ENCODE data around the gene SLC35F3.

Gene SLC35F3

DNA sequence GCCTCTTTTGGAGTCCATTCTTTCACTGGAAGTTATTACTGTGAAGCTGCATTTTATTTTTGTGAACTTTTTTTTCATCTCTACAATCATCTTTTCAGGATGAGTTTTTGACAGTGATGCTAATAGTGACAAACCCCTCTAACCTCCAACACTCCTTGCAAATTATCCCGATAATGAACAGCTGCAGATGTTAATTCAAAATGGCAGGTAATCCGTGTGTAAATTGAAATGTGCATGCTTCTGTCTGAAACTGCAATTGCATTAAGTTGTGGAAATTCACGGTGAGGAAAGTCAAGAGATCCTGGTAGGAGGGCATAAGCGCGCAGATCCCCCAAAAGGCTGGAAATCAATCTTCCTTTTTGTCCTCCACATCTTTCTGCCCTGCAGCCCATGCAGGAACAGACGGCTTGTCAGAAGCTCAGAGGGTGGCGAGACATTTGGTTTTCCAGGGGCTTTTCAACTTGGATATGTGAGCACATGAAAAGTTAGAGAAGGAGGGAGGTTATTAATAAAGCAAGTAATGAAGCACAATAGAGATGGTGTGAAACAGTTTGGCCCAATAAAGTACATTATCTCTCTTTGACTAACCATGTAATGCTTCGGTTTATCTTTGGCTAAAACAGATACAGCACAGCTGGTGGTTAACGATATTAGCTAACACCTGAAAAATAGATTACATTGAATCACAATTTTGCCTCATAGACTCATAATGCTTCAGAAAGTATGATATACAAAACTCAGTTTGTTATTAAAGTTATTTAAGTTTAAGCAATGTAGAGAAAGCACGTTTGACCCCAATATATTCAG, 325.3 kb downstream of the SLC35F3 start:
- Histone ChIP-seq H3K27me3 (ENCODE audit: low read length) (no peaks in the 10 kb centered on the region), H3K9ac (ENCODE audit: low read length) (no peak overlapping the region)

DNA sequence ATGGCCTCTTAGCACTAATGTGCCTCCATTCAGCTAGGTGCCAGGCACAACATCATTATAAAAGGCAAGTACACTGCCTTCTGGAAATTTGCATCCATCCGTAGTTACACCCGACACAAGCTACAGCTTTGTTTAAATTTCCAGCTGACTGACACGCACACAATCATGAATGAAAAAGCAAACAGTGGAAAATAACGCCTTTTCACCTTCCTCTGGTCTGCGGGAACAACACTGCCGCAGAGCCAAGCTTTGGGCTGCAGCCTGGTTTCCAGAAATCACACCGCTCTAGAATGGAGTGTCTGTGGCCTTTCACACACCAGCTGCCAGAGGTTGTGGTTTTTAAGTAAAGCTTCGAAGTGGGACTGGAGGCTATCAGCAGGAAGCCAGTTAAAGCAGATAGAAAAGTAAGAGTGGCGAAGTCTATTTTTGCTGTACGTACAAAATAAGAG, 326.0 kb downstream of the SLC35F3 start:
- H3K27ac ChIP-seq (ENCODE audit: low read depth, low read length): no peak overlapping the region
- no peak for TF ChIP-seq EZH2phosphoT487 (conservative IDR thresholded peaks at IDR 0.05; ENCODE audit: low read length)
- TF ChIP-seq CTCF (IDR thresholded peaks at IDR 0.05; ENCODE audit: insufficient read depth, low read length, poor library complexity, severe bottlenecking): no peak
- no peaks in the 10 kb centered on the region for H3K9me3 ChIP-seq (ENCODE audit: insufficient read depth, low read length)
- H3K9ac ChIP-seq (ENCODE audit: low read length): no peak overlapping the region
- no peaks in the 10 kb centered on the region for H4K20me1 ChIP-seq (ENCODE audit: low read depth, low read length)
- no peaks in the 10 kb centered on the region for H3F3A ChIP-seq (ENCODE audit: insufficient read depth)
- H2AFZ ChIP-seq (ENCODE audit: low read depth, low read length, severe bottlenecking): no peak overlapping the region
- H3K9me2 ChIP-seq (replicated peaks; ENCODE audit: insufficient read depth, low read length): no peaks in the 10 kb centered on the region
- no peak overlapping the region for H3K4me2 ChIP-seq (ENCODE audit: low read depth, low read length, poor library complexity, severe bottlenecking)
- H3K4me3 ChIP-seq (ENCODE audit: insufficient read depth, low read length, poor library complexity, severe bottlenecking): no peak overlapping the region
- no peaks in the 10 kb centered on the region for H3K36me3 ChIP-seq (ENCODE audit: low read length)
- no peaks in the 10 kb centered on the region for H3K79me2 ChIP-seq (ENCODE audit: insufficient read depth, low read length)
- H3K27me3 ChIP-seq (ENCODE audit: low read length): no peaks in the 10 kb centered on the region

More for the DNA sequence above, 325.3 kb downstream of the SLC35F3 start:
- no peak overlapping the region for H3K4me3 ChIP-seq (ENCODE audit: insufficient read depth, low read length, poor library complexity, severe bottlenecking)
- no peak overlapping the region for H3K4me2 ChIP-seq (ENCODE audit: low read depth, low read length, poor library complexity, severe bottlenecking)
- no peaks in the 10 kb centered on the region for H3K36me3 ChIP-seq (ENCODE audit: low read length)
- no peaks in the 10 kb centered on the region for H3K9me2 ChIP-seq (replicated peaks; ENCODE audit: insufficient read depth, low read length)
- TF ChIP-seq CTCF (IDR thresholded peaks at IDR 0.05; ENCODE audit: insufficient read depth, low read length, poor library complexity, severe bottlenecking) (no peak), EZH2phosphoT487 (conservative IDR thresholded peaks at IDR 0.05; ENCODE audit: low read length) (no peak)
- no peaks in the 10 kb centered on the region for H3K79me2 ChIP-seq (ENCODE audit: insufficient read depth, low read length)
- no peaks in the 10 kb centered on the region for H4K20me1 ChIP-seq (ENCODE audit: low read depth, low read length)
- no peak overlapping the region for H3K27ac ChIP-seq (ENCODE audit: low read depth, low read length)
- no peaks in the 10 kb centered on the region for H3K9me3 ChIP-seq (ENCODE audit: insufficient read depth, low read length)
- no peaks in the 10 kb centered on the region for H3F3A ChIP-seq (ENCODE audit: insufficient read depth)
- H2AFZ ChIP-seq (ENCODE audit: low read depth, low read length, severe bottlenecking): no peak overlapping the region

- TF ChIP-seq EZH2phosphoT487 (conservative IDR thresholded peaks at IDR 0.05; ENCODE audit: low read length) (no peak), CTCF (IDR thresholded peaks at IDR 0.05; ENCODE audit: insufficient read depth, low read length, poor library complexity, severe bottlenecking) (no peak)
- no peaks in the 10 kb centered on the region for H3K79me2 ChIP-seq (ENCODE audit: insufficient read depth, low read length)
- H3F3A ChIP-seq (ENCODE audit: insufficient read depth): no peaks in the 10 kb centered on the region
- H3K9ac ChIP-seq (ENCODE audit: low read length): no peak overlapping the region
- no peaks in the 10 kb centered on the region for H3K9me2 ChIP-seq (replicated peaks; ENCODE audit: insufficient read depth, low read length)
- no peaks in the 10 kb centered on the region for H3K9me3 ChIP-seq (ENCODE audit: insufficient read depth, low read length)
- no peak overlapping the region for H3K4me3 ChIP-seq (ENCODE audit: insufficient read depth, low read length, poor library complexity, severe bottlenecking)
- H3K27ac ChIP-seq (ENCODE audit: low read depth, low read length): no peak overlapping the region
- H2AFZ ChIP-seq (ENCODE audit: low read depth, low read length, severe bottlenecking): no peak overlapping the region
- no peaks in the 10 kb centered on the region for H3K27me3 ChIP-seq (ENCODE audit: low read length)
- no peaks in the 10 kb centered on the region for H3K36me3 ChIP-seq (ENCODE audit: low read length)
- H4K20me1 ChIP-seq (ENCODE audit: low read depth, low read length): no peaks in the 10 kb centered on the region
- no peak overlapping the region for H3K4me2 ChIP-seq (ENCODE audit: low read depth, low read length, poor library complexity, severe bottlenecking)
Measured at GRCh38 chr1:234231061-234231892, 326.8 kb downstream of the SLC35F3 start.
